GM11168 (cell line): ENCODE measurements around the gene GRPEL1.

Experiments used
- in situ Hi-C: fragments of 300-500 bp; cut with MboI; formaldehyde crosslinking; loops from one replicate; pipeline ENCODE4 v1.12.0; 2022; ENCODE audit warnings: low sequenced_read_pairs; ENCODE audit not compliant: unreplicated experiment

Gene GRPEL1

DNA sequence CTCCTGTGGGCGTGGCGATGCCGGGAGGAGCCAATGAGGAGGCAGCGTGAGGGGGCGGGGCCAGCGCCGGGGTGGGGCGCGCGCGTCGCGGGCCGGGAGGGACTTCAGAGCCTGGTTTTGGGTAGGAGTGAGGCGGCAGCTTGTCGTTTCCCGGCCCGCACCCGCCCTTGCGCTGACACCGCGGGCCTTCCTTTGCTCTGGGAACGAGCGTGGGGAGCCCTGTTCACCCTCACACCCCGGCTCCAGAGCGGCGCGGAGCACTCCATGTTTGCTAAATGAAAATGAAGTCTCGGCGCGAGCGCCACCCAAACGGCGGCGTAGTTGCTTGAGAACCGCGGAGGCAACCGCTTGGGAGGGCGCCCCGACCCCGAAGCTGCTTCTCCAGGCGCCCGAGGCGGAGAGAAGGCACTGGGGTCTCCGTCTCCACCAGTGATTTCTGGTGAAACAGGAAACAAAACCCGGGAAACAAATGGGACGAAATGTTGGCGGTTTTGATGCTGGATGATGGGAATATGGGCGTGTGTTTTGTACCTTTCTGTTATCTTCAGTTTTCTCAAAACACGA is 497 bp upstream of the GRPEL1 start:
- in situ Hi-C loops, result loop anchor here (10.0 kb wide), 1 partner anchor 154 kb away; no protein-coding TSS in a partner anchor

DNA sequence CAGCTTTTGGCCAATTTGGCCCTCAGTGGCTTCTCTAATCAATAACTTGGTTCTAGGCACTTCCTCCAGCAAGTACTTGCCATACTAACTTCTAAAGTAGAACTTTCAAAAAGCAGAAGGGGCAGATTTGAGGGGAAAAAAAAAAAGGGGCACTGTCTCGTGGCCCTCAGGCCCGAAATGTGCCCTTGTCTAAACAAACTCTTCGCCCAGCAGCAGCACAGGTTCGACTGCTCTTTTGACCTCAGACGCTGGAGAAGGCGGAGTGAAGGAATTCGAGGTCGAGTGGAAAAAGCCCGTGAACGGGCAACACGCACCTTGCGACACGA is 775 bp downstream of the GRPEL1 start:
- in situ Hi-C loops, result loop anchor here (10.0 kb wide), 1 partner anchor 152 kb away; no protein-coding TSS in a partner anchor

DNA sequence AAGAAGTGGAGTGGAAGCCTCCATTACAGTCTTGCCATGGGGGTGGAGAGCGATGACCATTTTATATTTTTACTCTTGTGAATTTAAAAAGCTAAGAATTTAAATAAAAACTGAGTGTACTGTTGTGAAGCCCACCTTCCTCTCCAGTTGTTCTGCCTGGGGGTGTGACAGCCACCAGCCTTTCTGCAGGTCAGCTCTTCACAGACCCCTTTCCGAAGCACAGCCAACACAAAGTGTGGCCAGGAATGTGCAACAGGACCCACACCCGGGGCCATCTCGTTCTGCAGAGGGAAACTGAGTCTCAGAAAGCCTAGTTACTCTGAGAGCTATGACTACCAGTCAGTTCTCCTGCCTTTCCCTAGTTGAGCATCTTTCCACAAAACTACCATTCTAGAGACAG is 1.4 kb downstream of the GRPEL1 start:
- in situ Hi-C loops, result loop anchor here (10.0 kb wide), 1 partner anchor 152 kb away; no protein-coding TSS in a partner anchor

DNA sequence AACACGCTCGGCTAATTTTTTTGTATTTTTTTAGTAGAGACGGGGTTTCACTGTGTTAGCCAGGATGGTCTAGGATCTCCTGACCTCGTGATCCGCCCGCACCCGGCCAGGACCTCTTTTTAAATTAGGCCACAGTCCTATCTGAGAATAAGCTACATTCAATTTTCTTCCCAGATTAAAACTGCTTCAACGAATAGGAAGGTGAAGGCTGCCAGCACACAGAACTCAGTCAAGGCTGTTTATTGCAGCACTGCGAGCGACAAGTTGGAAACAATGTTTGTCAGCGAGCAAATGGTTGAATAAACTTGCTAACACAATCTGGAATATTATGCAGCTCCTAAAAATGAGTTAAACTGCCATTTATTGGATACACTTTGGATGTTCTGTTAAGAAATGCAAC is 1.9 kb downstream of the GRPEL1 start:
- in situ Hi-C loops, result loop anchor here (10.0 kb wide), 1 partner anchor 151 kb away; no protein-coding TSS in a partner anchor

DNA sequence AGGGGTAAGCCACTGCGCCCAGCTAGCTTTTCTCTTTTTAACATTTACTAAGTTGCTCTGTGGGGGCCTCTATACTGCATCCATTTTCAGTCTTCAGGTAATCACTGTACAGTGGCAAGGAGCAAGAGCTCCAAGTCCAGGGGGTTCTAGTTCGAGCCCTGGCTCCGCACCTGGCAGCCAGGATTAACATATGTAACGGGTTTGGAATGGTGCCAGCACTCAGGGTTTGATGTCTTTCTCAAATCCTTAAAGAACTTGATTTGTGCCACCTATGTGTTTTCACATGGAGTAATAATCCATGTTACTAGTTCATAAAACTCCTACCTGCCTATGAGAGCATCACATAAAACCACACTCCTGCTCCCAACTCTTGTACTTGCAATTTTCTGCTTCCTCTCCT is 4.5 kb downstream of the GRPEL1 start:
- in situ Hi-C loops, result loop anchor here (10.0 kb wide), 1 partner anchor 149 kb away; no protein-coding TSS in a partner anchor

DNA sequence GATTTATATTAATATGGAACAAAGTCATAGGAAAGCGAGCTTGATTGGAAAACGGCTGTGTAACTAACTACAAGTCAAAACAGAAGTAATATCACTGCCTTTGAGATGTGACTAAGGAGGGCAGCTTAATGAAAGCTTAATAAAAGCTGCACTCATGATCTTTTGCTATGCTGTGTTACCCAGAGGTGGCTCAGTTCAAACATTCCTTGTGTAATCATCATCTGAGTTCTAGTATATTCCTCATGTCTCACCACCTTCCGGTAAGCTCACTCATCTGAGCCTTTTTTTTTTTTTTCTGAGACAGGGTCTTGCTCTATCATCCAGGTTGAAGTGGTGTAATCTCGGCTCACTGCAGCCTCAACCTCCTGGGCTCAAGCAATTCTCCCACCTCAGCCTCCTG is 5.0 kb downstream of the GRPEL1 start:
- in situ Hi-C loops, result loop anchor here (10.0 kb wide), 1 partner anchor 148 kb away; no protein-coding TSS in a partner anchor

DNA sequence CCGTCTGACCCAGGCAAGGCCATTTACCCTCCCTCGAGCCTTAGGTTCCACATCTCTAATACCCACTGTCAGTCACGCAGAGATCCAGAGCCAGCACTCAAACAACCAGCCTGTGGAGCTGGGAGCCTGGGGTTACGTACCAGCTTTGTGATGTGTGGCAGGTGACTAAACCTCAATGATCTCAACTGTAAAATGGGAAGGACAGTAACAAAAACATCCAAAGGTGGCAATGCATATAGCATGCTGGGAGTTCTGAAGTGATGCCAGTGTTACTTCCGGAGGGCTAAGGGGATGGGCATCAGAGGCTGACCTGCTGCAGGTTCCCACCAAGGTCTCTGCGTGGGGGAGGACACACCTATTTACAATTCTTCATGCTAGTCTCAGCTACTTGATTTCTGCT is 6.0 kb downstream of the GRPEL1 start:
- in situ Hi-C loops, result loop anchor here (10.0 kb wide), 1 partner anchor 147 kb away; no protein-coding TSS in a partner anchor

DNA sequence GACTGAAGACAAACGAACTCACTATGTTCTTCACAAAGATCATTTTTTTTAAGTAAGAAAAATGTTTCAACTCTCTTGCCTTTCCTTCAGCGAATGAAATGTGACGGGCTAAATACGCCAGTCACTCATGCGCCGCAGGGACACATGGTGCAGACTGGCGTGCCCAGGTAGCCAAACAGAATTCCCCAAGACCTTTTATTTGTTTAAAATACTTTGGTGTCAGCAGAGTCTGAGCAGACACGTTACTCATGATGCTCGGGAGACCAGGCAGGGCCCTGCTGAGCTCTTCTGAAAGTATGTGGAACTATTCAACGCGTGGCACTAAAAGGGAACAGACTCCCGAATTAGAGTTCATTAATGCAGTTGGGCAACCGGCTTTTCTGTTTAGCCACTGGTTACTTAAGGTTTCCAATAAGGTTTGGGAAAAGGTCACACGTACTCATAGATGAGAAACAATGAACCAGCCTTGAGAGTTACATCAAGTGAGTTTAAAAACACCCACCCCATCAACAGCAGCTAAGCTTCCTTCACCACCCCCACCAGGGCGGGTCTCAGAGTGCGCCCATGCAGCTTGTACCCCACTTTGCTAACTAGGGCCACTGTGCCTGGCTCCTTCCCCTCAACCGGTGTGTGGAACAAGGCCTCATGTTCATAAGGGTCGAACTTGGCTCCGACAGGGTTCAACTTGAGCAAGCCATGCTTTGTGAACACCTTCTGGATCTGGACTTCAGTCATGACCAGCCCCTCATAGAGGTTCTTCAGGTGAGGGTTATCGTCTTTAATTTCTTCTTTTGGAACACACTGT is 7.3 kb downstream of the GRPEL1 start:
- in situ Hi-C loops, result loop anchor here (10.0 kb wide), 1 partner anchor 146 kb away; no protein-coding TSS in a partner anchor

DNA sequence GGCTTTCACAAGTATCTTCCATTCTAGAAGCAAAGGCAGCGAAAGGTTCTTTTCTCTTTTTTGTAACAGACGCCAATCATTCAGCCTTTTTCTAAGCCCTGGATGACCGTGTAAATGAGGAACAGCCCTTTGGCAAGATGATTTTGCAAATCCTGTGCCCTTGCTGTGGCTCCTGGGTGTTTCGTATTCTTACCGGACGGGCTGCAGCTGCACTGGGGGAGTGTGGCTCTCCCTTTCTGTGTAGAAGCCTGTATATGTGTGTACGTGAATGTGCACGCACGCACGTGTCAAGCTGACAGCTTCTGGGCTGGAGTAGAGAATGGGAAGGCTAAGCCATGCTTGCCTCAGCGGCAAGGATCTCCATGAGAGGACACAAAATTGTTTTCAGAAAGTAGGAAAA is 8.2 kb downstream of the GRPEL1 start:
- in situ Hi-C loops, result loop anchor here (10.0 kb wide), 1 partner anchor 145 kb away; no protein-coding TSS in a partner anchor

DNA sequence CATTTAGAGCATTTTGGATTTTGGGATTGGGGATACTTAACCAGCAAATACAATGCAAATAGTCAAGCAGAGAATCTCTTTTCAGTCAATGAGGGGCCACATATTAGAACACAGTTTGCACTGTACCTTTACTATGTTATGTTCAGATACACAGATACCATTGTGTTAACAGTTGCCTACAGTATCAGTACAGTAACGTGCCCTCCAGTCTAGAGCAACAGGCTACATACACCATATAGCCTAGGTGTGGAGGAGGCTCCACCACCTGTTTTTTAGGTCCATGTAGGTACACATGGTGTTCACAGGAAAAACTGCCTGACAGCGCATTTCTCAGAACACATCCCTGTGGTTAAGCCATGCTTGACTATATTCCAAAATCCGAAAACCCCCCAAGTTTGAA is 9.1 kb downstream of the GRPEL1 start:
- in situ Hi-C loops, result no loop called here

DNA sequence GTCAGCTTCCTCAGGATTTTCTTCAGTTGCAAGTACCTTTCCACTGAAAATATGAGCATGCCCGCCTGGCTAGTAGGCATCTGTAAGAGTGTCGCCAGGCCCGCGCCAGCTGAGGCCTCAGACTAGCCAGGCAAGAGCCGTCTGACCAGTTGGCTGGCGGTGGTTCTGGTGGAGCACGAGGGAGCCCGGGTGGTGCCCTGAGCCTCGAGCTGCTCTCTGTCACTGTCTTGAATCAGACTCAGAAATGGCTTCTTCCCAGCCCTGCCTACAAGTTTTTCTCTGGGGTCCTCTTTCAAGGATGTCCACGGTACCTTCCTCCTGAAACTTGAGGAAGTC is 11.9 kb downstream of the GRPEL1 start:
- in situ Hi-C loops, result no loop called here

DNA sequence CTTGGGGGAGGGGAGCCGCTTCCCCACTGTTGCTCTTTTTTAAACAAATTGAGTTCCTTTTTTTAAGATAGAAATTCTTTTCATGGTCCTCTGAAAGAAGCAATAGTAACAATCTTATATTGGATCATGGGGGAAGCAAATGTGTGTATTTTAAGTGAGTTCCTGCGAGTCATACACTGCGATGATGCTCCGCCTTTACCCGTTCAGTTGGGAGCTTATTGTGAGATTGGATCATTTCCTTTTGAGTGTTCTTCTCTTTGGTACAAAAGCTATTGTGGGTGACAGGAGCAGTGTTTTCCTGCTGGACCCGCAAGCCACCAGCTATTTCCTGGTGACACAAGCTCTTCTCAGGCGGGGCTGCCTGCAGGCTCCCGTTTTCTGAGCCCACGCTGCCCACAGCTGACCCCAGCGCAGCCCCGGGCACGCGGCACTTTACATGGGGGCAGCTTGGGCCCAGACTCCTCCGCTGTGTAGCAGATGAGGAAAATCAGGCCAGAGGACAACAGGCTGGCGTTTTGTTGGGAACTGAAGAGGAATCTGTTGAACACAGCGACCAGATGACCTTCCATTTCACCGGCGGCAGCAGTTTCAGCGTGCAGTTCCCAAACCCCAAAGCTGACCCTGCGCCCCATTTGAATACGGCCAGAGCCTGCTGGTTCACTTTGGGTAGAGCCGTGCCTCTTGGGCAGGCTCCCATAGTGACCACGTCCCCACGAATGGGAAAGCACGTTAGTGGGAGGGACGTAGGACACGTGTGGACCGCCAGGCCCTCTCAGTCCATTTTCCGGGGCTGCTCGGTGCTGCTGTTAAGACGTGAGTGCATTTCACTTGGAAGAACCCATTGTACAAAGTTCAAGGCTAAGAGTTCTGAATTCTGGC is 12.5 kb downstream of the GRPEL1 start:
- in situ Hi-C loops, result no loop called here

DNA sequence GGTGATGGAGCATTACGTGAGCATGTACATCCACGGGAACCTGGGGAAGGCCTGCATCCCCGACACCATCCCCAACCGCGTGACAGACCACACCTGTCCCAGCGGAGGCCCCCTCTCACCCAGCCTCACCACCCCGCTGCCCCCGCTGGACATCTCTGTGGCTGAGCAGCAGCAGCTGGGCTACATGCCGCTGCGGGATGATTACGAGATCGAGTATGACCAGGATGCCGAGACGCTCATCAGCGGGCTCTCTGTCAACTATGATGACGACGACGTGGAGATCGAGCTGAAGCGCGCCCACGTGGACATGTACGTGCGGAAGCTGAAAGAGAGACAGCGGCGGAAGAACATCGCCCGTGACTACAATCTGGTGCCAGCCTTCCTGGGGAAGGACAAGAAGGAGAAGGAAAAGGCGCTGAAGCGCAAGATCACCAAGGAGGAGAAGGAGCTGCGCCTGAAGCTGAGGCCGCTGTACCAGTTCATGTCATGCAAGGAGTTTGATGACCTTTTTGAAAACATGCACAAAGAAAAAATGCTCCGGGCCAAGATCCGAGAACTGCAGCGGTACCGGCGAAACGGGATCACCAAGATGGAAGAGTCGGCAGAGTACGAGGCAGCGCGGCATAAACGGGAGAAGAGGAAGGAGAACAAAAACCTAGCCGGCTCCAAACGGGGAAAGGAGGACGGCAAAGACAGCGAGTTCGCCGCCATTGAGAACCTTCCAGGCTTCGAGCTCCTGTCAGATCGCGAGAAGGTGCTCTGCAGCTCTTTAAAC is 13.6 kb downstream of the GRPEL1 start:
- in situ Hi-C loops, result no loop called here

DNA sequence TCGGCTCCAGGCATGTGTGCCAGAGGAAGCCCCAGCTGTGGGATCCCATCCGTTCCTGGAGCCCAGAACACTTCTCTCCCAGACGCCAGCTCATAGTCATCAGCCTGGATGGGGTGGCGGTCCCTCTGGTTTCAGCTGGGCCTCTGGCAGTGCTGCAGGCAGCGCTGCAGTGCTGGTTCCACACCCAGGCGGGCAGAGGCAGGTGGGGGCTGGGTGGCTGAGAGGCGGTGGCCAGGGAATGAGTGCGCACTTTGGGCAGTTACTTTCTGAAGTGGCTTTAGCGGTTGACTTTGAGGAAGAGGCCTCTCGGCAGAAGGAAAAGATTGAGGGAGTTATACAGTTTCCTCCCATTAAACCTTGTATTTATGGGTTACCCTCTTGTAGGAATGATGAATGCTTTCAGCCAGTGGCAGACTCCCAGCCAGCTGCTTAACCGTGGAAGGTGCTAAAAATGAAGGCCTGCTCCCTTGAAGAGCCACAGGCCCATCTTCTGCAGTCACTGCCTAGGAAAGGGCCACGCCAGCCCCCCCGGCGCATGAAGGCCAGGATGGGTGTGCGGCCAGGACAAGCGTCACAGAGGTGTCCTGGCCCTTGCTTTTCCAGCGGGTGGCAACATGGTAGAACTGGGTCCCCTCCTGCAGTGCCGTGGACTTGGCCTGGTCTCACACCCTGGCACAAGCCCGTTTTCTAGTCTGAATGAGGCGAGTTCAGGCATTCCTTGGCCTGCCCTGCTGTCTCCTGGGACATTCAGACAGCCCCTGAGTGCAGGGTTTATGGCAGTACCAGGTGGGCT is 14.7 kb downstream of the GRPEL1 start:
- in situ Hi-C loops, result no loop called here

DNA sequence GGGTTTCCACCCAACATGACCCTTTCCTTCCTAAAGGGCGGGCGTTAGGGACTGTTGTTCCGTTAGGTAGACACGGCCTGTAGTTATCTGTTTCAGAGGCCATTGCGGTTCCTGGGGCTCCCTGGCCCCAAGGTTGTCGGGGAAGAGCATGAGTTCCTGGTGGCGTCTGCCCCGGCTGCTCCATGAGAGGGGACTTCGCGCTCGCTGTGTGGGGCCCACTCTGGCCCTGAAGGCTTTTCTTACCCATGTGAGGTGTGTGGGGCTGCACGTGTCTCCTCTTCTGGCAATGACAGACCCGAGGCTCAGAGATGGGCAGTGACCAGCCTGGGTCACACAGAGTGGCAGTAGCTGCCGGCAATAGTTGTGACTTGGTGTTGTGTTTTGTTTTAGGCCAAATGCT is 15.6 kb downstream of the GRPEL1 start:
- in situ Hi-C loops, result no loop called here

DNA sequence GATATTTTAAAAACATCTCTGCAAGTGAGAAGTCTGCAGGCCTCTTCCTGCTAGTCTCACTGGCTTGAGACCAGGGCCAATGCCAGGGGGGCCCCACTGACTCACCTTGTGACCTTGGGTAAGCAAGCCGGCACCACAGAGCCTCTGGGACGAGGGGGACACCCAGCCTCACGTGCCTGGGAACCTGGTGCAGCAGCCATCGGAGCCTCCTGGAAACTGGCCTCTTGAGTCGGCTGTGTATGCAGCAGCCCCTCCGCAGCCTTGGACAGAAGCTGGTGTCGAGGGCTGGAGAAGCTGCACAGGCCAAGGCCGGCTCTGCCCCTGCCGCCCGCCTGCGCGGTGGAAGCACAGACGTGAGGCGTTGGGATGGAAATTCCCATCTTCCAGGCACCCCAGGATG is 16.0 kb downstream of the GRPEL1 start:
- in situ Hi-C loops, result no loop called here

DNA sequence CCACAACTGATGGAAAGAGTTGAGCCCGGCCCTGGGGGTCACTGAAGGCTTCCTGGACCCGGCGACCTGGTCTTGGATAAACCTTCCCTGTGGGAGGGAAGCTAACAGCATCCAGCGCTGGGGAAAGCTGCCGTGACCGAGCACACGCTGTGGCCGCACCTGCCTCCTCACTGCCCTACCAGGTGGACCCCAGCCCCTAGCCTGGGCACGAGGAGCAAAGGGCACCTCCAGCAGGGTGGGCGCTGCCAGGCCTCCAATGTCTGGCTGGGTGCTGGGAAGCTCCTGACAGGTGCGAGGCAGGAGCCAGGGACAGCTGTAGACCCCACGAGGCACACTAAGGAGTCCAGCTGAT is 16.7 kb downstream of the GRPEL1 start:
- in situ Hi-C loops, result no loop called here

DNA sequence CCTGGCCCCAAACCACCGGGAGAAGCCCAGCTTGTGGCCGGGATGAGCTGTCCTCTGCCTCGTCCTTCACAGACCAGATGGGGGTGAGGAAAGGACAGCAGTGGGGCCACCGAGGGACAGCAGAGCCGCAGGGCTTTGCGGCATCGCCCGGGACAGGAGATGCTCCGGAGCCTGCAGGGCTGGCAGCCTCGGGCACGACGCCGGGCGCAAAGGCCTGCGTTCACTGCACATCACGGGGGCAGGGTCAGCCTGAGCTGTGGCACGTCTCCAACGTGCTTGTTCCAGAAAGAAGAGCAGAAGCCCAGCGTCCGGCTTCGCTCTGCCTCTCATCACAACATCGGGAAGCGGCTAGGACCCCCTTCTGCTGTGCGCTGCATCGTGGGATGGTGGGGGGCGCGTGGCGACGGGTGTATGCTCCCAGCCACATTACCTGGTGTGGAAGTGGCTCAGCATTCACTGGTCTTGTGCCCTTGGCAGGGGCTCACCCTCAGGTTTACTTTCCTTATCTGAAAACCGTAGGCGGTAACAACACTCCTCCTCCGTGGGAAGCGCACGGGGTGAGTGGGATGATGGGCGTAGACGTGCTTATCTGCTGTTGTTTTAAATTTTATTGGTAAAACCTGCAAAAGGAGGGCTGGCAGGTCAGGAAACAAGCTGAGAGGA is 17.3 kb downstream of the GRPEL1 start:
- in situ Hi-C loops, result no loop called here

DNA sequence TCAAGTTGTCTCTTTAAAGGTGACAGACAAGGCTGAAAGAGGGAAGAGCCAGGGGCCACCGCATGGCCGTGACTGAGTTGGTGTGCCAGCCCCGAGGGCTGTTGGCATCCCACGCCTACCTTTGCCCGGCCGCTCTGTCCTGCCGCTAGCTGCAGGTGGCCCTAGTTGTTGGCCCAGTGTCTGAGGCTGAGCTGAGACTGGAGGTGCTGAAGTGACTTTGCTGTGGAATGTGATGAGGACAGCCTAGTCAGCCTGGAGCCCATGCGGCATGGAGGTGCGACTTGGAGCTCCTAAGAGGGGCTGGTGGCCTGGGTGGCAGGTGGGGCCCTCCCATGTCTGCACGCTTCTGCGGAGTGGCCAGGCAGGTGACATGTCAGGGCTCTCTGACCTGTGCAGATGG is 18.1 kb downstream of the GRPEL1 start:
- in situ Hi-C loops, result loop anchor here (10.0 kb wide), 1 partner anchor 335 kb away; the partner anchor contains the start of gene BLOC1S4
